Germinal center (tissue), 1 donor: ENCODE results near the gene STAC.

Source experiments
- DNase-seq: peaks from one replicate; pipeline ENCODE4 v3.0.0; 2012; ENCODE audit warnings: mixed read lengths, low spot score

The STAC gene

GRCh38 chr3:36595511-36595910 lies 215.2 kb downstream of the STAC start:
- no peak for DNase-seq

GRCh38 chr3:36596419-36596818 lies 216.1 kb downstream of the STAC start:
- no peak for DNase-seq

- DNase-seq = no peak
Measured at GRCh38 chr3:36597422-36597821, 217.1 kb downstream of the STAC start.
